ENCODE data around the gene TRERF1.

TRERF1 gene

GRCh38 chr6:42420741-42421140, 31.0 kb downstream of the TRERF1 start:
- TF ChIP-seq ZNF8 (CRISPR knock-in tag; IDR thresholded peaks at IDR 0.05) (no peak), ISL1 (CRISPR knock-in tag; IDR thresholded peaks at IDR 0.05) (no peak), RARB (CRISPR knock-in tag; IDR thresholded peaks at IDR 0.05) (no peak), ZNF565 (CRISPR knock-in tag; conservative IDR thresholded peaks at IDR 0.05; ENCODE audit: low read depth) (no peak), PPARA (CRISPR knock-in tag; IDR thresholded peaks at IDR 0.05; ENCODE audit: borderline replicate concordance) (no peak), TOX (CRISPR knock-in tag; IDR thresholded peaks at IDR 0.05; ENCODE audit: borderline replicate concordance) (no peak), ARNTL (CRISPR knock-in tag; IDR thresholded peaks at IDR 0.05; ENCODE audit: borderline replicate concordance, low read depth) (no peak), ZNF70 (CRISPR knock-in tag; IDR thresholded peaks at IDR 0.05) (no peak), CREB5 (CRISPR knock-in tag; IDR thresholded peaks at IDR 0.05; ENCODE audit: low read depth) (no peak), ZC3H10 (CRISPR knock-in tag; IDR thresholded peaks at IDR 0.05) (no peak), SNAI2 (CRISPR knock-in tag; IDR thresholded peaks at IDR 0.05) (no peak), TCF4 (CRISPR knock-in tag; IDR thresholded peaks at IDR 0.05; ENCODE audit: borderline replicate concordance) (no peak), GLIS3 (CRISPR knock-in tag; IDR thresholded peaks at IDR 0.05) (no peak)
- ATAC-seq: no peak

GRCh38 chr6:42419490-42420280, 32.0 kb downstream of the TRERF1 start:
- no peak for ATAC-seq

GRCh38 chr6:42418724-42419123, 33.0 kb downstream of the TRERF1 start:
- no peak for ATAC-seq
- no peak for TF ChIP-seq TCF4 (CRISPR knock-in tag; IDR thresholded peaks at IDR 0.05; ENCODE audit: borderline replicate concordance)
- TF ChIP-seq, protein P1, sequence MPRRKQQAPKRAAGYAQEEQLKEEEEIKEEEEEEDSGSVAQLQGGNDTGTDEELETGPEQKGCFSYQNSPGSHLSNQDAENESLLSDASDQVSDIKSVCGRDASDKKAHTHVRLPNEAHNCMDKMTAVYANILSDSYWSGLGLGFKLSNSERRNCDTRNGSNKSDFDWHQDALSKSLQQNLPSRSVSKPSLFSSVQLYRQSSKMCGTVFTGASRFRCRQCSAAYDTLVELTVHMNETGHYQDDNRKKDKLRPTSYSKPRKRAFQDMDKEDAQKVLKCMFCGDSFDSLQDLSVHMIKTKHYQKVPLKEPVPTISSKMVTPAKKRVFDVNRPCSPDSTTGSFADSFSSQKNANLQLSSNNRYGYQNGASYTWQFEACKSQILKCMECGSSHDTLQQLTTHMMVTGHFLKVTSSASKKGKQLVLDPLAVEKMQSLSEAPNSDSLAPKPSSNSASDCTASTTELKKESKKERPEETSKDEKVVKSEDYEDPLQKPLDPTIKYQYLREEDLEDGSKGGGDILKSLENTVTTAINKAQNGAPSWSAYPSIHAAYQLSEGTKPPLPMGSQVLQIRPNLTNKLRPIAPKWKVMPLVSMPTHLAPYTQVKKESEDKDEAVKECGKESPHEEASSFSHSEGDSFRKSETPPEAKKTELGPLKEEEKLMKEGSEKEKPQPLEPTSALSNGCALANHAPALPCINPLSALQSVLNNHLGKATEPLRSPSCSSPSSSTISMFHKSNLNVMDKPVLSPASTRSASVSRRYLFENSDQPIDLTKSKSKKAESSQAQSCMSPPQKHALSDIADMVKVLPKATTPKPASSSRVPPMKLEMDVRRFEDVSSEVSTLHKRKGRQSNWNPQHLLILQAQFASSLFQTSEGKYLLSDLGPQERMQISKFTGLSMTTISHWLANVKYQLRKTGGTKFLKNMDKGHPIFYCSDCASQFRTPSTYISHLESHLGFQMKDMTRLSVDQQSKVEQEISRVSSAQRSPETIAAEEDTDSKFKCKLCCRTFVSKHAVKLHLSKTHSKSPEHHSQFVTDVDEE (CRISPR knock-in tag; IDR thresholded peaks at IDR 0.05): no peak
- no peak for TF ChIP-seq PPARA (CRISPR knock-in tag; IDR thresholded peaks at IDR 0.05; ENCODE audit: borderline replicate concordance)
- TF ChIP-seq CREB5 (CRISPR knock-in tag; IDR thresholded peaks at IDR 0.05; ENCODE audit: low read depth): no peak
- no peak for TF ChIP-seq RARB (CRISPR knock-in tag; IDR thresholded peaks at IDR 0.05)
- no peak for TF ChIP-seq ISL1 (CRISPR knock-in tag; IDR thresholded peaks at IDR 0.05)
- TF ChIP-seq ARNTL (CRISPR knock-in tag; IDR thresholded peaks at IDR 0.05; ENCODE audit: borderline replicate concordance, low read depth): no peak
- no peak for TF ChIP-seq CSDC2 (CRISPR knock-in tag; IDR thresholded peaks at IDR 0.05)
- no peak for TF ChIP-seq SNAI2 (CRISPR knock-in tag; IDR thresholded peaks at IDR 0.05)
- no peak for TF ChIP-seq ZNF8 (CRISPR knock-in tag; IDR thresholded peaks at IDR 0.05)
- TF ChIP-seq CSRNP3 (CRISPR knock-in tag; IDR thresholded peaks at IDR 0.05): no peak
- no peak for TF ChIP-seq ZNF70 (CRISPR knock-in tag; IDR thresholded peaks at IDR 0.05)
- no peak for TF ChIP-seq ZC3H10 (CRISPR knock-in tag; IDR thresholded peaks at IDR 0.05)
- TF ChIP-seq, protein P2, sequence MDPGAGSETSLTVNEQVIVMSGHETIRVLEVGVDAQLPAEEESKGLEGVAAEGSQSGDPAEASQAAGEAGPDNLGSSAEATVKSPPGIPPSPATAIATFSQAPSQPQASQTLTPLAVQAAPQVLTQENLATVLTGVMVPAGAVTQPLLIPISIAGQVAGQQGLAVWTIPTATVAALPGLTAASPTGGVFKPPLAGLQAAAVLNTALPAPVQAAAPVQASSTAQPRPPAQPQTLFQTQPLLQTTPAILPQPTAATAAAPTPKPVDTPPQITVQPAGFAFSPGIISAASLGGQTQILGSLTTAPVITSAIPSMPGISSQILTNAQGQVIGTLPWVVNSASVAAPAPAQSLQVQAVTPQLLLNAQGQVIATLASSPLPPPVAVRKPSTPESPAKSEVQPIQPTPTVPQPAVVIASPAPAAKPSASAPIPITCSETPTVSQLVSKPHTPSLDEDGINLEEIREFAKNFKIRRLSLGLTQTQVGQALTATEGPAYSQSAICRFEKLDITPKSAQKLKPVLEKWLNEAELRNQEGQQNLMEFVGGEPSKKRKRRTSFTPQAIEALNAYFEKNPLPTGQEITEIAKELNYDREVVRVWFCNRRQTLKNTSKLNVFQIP (CRISPR knock-in tag; IDR thresholded peaks at IDR 0.05; ENCODE audit: borderline replicate concordance, low read depth): no peak
- no peak for TF ChIP-seq BACH2 (CRISPR knock-in tag; IDR thresholded peaks at IDR 0.05; ENCODE audit: borderline replicate concordance)

More at GRCh38 chr6:42419490-42420280, 32.0 kb downstream of the TRERF1 start:
- TF ChIP-seq TOX (CRISPR knock-in tag; IDR thresholded peaks at IDR 0.05; ENCODE audit: borderline replicate concordance) (no peak), PATZ1 (CRISPR knock-in tag; IDR thresholded peaks at IDR 0.05; ENCODE audit: borderline replicate concordance) (no peak), CSDC2 (CRISPR knock-in tag; IDR thresholded peaks at IDR 0.05) (no peak), ZFP30 (CRISPR knock-in tag; IDR thresholded peaks at IDR 0.05) (no peak), TCF4 (CRISPR knock-in tag; IDR thresholded peaks at IDR 0.05; ENCODE audit: borderline replicate concordance) (no peak), OSR1 (CRISPR knock-in tag; IDR thresholded peaks at IDR 0.05) (no peak)
- TF ChIP-seq, protein P2 (CRISPR knock-in tag; IDR thresholded peaks at IDR 0.05; ENCODE audit: borderline replicate concordance, low read depth): no peak
